NCI-H2107 treated with DMSO at 0.1 percent for 48 hours (cell line): ENCODE results near the gene PLA2G3.
"Not testable (repeated sequence)": the region's sequence is repeated elsewhere in the genome, so short reads cannot be mapped to it uniquely, and the experiment has no call there.

Experiments used
- DNase-seq: peaks from one replicate; lab custom pipeline; 2025; ENCODE audit not compliant: unreplicated experiment; lab: John Stamatoyannopoulos, UW

Gene PLA2G3

DNA sequence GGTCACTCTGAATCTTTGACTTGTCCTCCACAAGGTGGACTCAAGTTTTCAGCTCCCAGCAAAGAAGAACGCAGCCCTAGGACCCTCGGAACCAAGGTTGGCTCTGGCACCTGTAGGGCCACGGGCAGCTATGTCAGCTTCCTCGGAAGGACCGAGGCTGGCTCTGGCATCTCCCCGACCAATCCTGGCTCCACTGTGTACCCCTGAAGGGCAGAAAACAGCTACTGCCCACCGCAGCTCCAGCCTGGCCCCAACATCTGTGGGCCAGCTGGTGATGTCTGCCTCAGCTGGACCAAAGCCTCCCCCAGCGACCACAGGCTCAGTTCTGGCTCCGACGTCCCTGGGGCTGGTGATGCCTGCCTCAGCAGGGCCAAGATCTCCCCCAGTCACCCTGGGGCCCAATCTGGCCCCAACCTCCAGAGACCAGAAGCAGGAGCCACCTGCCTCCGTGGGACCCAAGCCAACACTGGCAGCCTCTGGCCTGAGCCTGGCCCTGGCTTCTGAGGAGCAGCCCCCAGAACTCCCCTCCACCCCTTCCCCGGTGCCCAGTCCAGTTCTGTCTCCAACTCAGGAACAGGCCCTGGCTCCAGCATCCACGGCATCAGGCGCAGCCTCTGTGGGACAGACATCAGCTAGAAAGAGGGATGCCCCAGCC lies 15.4 kb downstream of the PLA2G3 start:
- no peak for DNase-seq

DNA sequence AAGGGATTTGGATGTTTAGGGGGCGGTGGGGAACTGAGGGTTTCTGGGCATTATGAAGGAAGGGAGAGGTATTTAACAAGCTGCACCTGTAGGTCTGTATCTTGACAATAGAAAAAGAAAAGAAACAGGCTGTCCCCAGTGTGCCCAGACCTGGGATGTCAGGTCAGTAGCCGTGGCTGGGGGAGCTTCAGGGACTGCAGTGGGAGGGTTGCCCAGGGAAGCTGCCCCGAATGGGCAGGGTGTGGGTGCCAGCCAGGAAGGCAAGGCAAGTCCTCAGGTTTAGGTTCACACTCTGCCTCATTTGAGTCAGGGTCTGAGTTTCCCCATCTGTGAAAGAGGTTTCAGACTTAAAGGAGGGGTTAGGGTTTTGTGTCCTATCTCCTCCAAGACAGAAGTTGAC lies 16.0 kb downstream of the PLA2G3 start:
- DNase-seq = no peak

DNA sequence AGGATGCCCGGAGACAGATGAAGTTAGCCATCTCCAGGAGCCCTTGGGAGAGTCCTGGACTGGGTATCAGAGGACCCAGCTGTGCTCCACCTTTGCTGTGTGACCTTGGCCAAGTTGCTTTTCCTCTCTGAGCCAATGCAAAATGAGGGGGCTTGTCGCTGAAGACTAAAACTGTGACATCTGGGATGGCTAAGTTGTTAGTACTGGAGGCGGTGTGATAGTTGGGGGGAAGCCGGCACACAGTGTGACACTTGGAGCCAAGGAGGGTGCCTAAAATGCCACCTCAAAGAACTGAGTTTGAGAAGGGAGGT lies 17.1 kb downstream of the PLA2G3 start:
- DNase-seq = no peak

DNA sequence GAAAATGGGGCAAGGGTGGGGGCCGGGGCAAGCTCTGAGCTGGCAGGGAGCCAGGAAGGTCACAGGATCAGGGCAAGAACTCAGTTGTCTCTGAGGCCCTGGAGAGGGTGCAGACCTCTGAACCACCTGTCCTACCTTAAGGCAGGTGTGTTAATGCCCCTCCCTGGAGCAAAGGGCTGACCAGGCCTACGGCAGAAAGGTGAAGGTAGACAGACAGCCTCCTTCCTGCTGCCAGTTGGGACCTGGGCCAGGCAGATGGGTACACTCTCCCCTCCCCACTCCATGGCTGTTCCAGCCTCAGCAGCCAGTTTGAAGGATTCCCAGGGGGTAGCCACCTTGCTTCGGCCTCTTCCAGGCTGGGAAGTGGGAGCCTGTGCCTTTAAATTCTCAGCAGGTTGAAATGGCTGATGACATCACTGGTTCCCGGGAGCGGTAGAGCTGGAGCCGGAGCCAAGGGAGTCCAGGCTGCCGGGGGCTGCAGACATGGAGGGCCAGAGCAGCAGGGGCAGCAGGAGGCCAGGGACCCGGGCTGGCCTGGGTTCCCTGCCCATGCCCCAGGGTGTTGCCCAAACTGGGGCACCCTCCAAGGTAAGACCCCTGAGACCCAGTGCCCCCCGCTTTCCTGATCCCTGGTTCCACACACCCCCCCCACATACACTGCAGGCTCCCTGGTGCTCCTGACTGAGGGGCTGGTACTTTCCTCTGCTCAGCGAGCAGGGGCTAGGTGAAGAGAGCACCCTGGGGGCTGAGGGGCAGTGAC lies 17.6 kb downstream of the PLA2G3 start, which contains the start of gene INPP5J:
TSS of gene INPP5J (plus strand) at position 435 of the 760 bp plus-strand sequence. CDS start at position 484, 49 bp downstream.
- DNase-seq = peak; percentile 55

- DNase-seq = no peak
These were observed 18.1 kb downstream of the PLA2G3 start for GRCh38 chr22:31122196-31122531.

DNA sequence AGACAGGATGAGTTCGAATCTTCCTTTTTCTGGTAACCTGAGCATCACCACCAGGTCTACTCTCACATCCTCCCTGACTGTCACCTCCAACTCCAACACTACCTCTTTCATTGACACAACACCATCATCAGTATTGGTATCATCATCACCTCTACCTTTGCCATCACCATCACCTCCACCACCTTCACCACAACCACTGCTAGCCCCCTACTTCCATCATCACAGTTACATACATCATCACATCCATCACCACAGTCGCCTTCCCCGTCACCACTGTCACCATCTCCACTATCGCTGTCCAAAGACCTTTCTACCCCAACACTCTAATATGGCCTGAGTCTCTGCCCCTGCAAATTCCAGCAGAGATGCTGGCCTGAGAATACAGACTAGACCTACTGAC lies 18.9 kb downstream of the PLA2G3 start:
- DNase-seq = no peak

GRCh38 chr22:31120642-31121041 lies 19.7 kb downstream of the PLA2G3 start:
- DNase-seq = no peak

GRCh38 chr22:31120230-31120629 lies 20.1 kb downstream of the PLA2G3 start:
- DNase-seq = no peak

- no peak for DNase-seq
These were observed 21.1 kb downstream of the PLA2G3 start for GRCh38 chr22:31119026-31119717.

DNA sequence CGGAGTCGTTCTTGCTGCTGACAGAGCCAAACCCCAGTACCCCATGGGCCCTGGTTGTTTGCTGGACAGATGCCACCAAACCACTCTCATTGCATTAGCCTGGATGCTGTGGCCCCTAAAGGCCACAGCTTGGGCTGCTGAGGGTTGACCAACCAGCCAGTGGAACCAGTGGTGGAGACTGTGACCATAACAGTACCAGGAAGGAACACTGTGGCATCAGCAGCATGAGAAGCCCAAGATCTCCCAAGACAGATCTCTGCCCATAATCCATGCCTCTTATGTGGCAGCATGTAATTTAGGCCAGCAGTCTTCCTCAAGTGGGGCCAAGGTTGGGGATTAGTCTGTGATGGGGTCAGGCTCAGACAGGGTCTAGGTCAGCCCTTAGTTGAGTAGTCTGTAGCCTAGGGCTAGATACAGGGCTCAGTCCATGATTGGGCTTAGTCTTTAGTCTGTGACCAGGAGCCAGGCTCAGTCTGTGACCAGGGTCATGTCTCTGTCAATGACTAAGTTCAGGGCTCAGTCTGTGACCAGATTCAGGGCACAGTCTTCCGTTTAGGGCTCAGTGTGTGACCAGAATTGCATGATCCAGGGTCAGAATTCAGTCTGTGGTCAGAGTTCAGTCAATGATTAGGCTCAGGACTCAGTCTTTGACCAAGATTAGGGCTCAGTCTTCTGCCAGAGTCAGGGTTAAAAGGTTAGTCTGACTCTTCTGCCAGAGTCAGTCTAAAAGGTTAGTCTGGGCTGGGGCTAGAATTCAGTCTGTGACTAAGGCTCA lies 22.1 kb downstream of the PLA2G3 start:
- DNase-seq = no peak

GRCh38 chr22:31112547-31113091 lies 27.7 kb downstream of the PLA2G3 start:
- not testable (repeated sequence) for DNase-seq

GRCh38 chr22:31107894-31108218 lies 32.5 kb downstream of the PLA2G3 start:
- DNase-seq = peak; percentile 18

DNA sequence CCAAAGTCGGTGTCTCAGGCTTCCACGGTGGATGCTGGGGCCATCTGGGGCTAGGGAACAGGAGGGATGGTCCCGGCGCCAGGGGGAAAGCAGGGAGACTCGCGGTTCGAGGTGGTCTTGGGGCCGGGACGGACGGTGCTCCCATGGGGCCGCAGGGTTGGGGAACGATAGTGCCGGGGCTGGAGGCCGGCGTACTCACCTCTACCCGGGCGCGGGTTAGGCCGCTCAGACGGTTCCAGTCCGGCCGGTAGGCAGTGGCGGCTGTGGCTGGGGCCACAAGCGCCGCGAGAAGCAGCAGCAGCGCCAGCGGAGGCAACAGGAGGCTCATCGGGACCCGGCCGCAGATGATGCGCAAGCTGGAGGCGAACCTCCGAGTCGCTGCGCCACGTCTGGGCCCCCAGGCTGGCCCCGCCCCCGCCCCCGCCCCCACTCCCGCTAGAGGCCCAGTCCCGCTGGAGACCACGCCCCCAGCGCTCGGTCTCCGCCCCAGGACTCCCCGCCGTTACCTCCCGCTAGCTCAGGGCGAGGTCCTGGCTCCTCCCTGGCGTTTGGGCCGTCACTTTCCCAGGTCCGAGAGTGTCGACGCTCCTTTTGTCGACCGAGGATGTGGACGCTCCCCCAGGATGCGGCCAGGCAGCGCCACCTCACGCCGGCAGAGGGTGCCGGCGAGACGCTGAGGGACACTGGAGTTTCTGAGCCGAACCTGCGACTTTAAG lies 33.0 kb downstream of the PLA2G3 start, which contains the start of gene SELENOM:
TSS of gene SELENOM (minus strand) at position 391 of the 716 bp plus-strand sequence. CDS start at position 328, 63 bp downstream.
- DNase-seq = no peak

DNA sequence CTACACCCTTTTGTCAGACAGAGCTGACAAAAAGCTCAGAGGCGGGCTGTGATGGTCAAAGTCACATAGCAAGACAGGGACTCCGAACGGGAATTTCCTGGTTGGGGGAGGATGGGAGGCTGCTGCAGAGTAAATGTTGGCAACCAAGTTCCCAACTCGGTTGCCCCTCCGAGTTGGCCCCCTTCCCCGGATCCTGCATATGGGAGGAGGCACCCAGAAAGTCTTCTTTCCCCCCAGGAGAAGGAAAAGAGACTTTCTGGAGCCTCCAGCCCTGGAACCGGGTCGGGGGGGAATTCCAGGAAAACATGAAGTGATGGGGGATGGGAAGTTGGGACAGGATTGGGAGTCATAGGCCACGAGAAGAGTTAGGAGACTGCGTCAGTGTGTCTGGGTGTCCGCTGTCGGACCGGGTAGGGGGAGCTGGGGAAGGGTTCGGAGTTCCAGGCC lies 33.6 kb downstream of the PLA2G3 start:
- DNase-seq = no peak

- DNase-seq = no peak
These were observed 34.2 kb downstream of the PLA2G3 start for GRCh38 chr22:31106001-31106571.

DNA sequence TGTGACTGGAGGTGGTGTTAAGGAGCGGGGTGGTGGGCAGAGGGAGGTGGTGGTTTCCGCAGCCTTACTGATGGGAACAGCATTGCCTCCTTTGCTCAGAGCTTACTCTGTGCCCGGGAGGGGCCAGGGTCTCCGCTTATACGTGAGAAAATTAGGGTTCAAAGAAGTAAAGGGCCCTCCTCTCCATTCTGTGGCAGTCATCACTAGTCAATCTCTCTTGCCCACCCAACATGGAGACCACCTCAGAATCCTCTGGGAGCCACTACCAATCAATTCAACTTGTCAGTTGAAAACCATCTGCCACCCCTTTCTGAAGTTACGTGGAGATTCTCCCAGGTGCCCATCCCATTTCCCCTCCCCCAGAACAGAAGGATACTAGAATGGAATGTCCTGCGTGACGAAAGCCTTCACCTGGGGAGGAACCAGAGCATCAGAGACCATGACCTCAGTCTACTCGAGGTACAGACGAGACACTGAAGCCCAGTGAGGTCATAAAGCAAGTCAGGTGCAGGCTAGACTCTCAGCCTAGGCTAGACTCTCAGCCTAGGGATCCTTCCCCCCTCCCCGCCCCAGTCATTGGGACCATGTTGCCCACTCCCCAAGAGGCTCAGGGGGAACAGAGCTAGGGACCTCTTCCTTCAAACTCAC lies 34.9 kb downstream of the PLA2G3 start:
- no peak for DNase-seq

DNA sequence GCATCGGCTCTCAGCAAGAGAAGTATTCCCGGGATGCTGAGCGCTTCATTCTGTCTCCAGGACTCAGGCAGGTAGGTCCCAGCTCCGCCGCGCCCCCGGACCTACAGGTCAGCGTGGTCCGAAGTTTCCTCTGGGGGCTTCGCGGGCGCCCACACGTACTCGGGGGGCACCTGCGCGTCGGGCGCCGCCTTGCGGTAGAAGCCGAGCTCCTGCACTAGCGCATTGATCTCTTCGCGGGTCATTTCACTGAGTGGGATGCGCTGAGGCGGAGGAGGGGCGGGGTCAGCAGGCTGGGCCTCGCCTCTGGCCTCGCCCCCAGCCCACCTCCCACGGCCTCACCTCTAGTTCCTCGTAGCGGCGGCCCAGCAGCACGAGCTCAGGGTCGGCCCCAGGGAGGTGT lies 35.4 kb downstream of the PLA2G3 start:
- DNase-seq = no peak

GRCh38 chr22:31103899-31104694 lies 36.2 kb downstream of the PLA2G3 start:
- DNase-seq = no peak

DNA sequence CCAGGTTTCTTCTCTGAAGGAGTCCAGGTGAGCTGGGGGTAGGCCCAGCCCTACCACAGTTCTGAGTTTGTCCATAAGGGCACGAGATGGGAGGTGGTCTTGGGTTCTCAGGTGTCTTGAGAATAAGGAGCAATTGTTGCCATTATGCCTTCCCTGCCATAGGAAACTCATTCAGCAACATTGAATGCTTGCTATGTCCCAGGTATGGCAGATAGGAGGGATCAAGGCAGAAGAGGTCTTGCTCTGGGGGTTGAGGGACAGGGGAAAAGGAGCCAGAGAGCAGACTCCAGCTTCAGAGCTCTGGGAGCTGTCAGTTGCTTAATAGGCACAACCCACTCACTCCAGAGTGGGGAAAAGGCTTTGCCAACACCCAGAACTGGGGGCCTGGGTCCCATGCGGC lies 37.2 kb downstream of the PLA2G3 start:
- DNase-seq = no peak
